Adrenal gland (tissue), 12 donors: ENCODE measurements around the gene BACH2. TPM values are rescaled to one million over a fixed set of nuclear protein-coding genes. Genes with fewer than 3 reads are reported as not detected.

ENCODE experiments used
- DNase-seq, 7 donors: peaks; one replicate each; pipeline ENCODE4 v3.0.0-alpha.2; 2019 to 2020
- H3K27ac ChIP-seq, 5 donors: fragments of 200-600 bp; sonication (generic) in 4 of 5; 1 replicate in 3 of 5; 2 replicates in 2 of 5; pipeline versions ENCODE4 v1.5.1 to v1.8.0; 2016 to 2020; ENCODE audit warnings: mild to moderate bottlenecking in 1 of 5
- H3K27me3 ChIP-seq: fragments of 200-600 bp; 2 replicates; pipeline ENCODE4 v1.8.0; 2021
- H3K36me3 ChIP-seq, 2 donors: fragments of 200-600 bp; replicated peaks in 1 of 2; 1 replicate in 1 of 2; 2 replicates in 1 of 2; pipeline versions ENCODE4 v1.5.1 to v1.8.0; 2018 to 2022
- H3K4me1 ChIP-seq, 2 donors: fragments of 200-600 bp; replicated peaks in 1 of 2; 1 replicate in 1 of 2; 2 replicates in 1 of 2; pipeline versions ENCODE4 v1.5.1 to v1.8.0; 2018 to 2021
- H3K4me3 ChIP-seq, 4 donors: fragments of 200-600 bp; sonication (generic) in 3 of 4; one replicate each; pipeline ENCODE4 v1.5.1; 2016 to 2018
- H3K9me3 ChIP-seq, 3 donors: fragments of 200-600 bp; sonication (generic) in 1 of 3; replicated peaks in 1 of 3; 1 replicate in 2 of 3; 2 replicates in 1 of 3; pipeline versions ENCODE4 v1.5.1 to v1.8.0; 2016 to 2021
- POLR2A ChIP-seq, 2 donors: fragments of 450-650 bp; IDR thresholded peaks; one replicate each; pipeline ENCODE4 v1.6.1; 2017; ENCODE audit warnings: antibody characterized with exemption in 2 of 2, mild to moderate bottlenecking in 2 of 2, moderate library complexity in 1 of 2
- WGBS, 4 donors: extraction: QIAGEN DNeasy Blood & Tissue Kit in 2 of 4; methylation state at CpG; one replicate each; pipeline versions ENCODE4 v1.1.5 to v1.1.7; 2013 to 2017; 5-methylcytosine and 5-hydroxymethylcytosine counted together
- intact Hi-C, 2 donors: fragments of 100-400 bp; cut with DNase I; formaldehyde crosslinking; loops; one replicate each; pipeline versions ENCODE4 v1.14.1 to v1.15.0; 2022 to 2023
- microRNA-seq, 3 donors: library from miRNA; unstranded; fragments of <30 nt; microRNA quantifications; one replicate each; pipeline ENCODE4, GENCODE V29; 2017 to 2020
- polyA plus RNA-seq, 3 donors: library from polyadenylated mRNA; stranded (reverse); fragments of 200-250 nt in 2 of 3; fragments of 350-450 nt in 1 of 3; fragmentation: Illumina TruSeq in 1 of 3; extraction: RNeasy Lipid Tissue Mini Kit (QIAGEN cat#74804) in 1 of 3; gene quantifications; one replicate each; pipeline ENCODE4 v1.2.3, GENCODE V29; 2013 to 2014
- small RNA-seq, 2 donors: library from RNA; depleted of rRNA; stranded (forward); fragments of <200 nt; gene quantifications; one replicate each; pipeline ENCODE3, GENCODE V24; 2016
- total RNA-seq, 9 donors: library from RNA; depleted of rRNA in 4 of 9; stranded (reverse); fragments of >200 nt in 4 of 9; fragments of 120-200 nt in 1 of 9; fragmentation: NEBNext Ultra II Directional in 1 of 9; extraction: Animal tissue kit (Norgen Biotek cat#: 25700) in 1 of 9; gene quantifications; one replicate each; pipeline versions ENCODE4 v1.1.0 to v1.2.4, GENCODE V29; 2013 to 2023
- TF ChIP-seq, protein P1 (sequence below), 6 experiments: fragments of 450-650 bp in 4 of 6; fragments of 200-600 bp in 2 of 6; sonication (generic) in 1 of 6; IDR thresholded peaks; 1 replicate in 5 of 6; 2 replicates in 1 of 6; pipeline versions ENCODE4 v1.5.1 to v1.8.0; 2016 to 2021; ENCODE audit warnings: antibody characterized with exemption in 6 of 6, mild to moderate bottlenecking in 2 of 6, moderate library complexity in 1 of 6
- donor health status: healthy with polysubstance abuse.
- donor health status: Bipolar disorder and iron deficiency.
- donor health status: DM: yes; HTN: yes; CAD: no.
- donor health status: DM: no; HTN: no; CAD: no.
- donor health status: DM: no; HTN: no; CAD: no.
- donor health status: DM: yes; HTN: yes; CAD: no.

BACH2 gene
- total and polyA plus RNA-seq, 12 donors = 0.08 to 2.9 (median 0.83) TPM

- no peak for TF ChIP-seq POLR2A (IDR thresholded peaks at IDR 0.05)
- TF ChIP-seq, protein P1, sequence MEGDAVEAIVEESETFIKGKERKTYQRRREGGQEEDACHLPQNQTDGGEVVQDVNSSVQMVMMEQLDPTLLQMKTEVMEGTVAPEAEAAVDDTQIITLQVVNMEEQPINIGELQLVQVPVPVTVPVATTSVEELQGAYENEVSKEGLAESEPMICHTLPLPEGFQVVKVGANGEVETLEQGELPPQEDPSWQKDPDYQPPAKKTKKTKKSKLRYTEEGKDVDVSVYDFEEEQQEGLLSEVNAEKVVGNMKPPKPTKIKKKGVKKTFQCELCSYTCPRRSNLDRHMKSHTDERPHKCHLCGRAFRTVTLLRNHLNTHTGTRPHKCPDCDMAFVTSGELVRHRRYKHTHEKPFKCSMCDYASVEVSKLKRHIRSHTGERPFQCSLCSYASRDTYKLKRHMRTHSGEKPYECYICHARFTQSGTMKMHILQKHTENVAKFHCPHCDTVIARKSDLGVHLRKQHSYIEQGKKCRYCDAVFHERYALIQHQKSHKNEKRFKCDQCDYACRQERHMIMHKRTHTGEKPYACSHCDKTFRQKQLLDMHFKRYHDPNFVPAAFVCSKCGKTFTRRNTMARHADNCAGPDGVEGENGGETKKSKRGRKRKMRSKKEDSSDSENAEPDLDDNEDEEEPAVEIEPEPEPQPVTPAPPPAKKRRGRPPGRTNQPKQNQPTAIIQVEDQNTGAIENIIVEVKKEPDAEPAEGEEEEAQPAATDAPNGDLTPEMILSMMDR (IDR thresholded peaks at IDR 0.05) = no peak
- H3K27me3 ChIP-seq = peaks cover 3% of the 10 kb centered on the region
These were observed 407.8 kb downstream of the BACH2 start for GRCh38 chr6:89888871-89889270.

DNA sequence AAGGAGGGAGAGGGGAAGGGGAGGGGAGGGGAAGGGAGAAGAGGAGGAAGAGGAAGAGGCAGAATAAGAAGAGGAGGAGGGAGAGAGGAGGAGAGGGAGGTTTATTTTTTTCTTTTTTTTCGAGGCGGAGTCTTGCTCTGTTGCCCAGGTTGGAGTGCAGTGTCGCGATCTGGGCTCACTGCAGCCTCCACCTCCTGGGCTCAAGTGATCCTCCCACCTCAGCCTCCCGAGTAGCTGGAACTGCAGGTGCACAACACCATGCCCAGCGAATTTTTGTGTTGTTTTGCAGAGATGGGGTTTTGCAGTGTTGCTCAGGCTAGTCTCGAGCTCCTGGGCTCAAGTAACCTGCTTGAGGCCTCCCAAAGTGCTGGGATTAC is 408.5 kb downstream of the BACH2 start:
- no peak for TF ChIP-seq POLR2A (IDR thresholded peaks at IDR 0.05)
- H3K27me3 ChIP-seq = peaks cover 3% of the 10 kb centered on the region
- no peaks in the 10 kb centered on the region for H3K9me3 ChIP-seq
- H3K4me1 ChIP-seq = no peaks in the 10 kb centered on the region
- no peak for DNase-seq
- no peak overlapping the region for H3K4me3 ChIP-seq
- H3K36me3 ChIP-seq = no peaks in the 10 kb centered on the region
- intact Hi-C loops = no loop called here
- WGBS, 4 donors = 77 to 89% (median 83%) methylated on average over 7 of the region's 7 CpGs
- H3K27ac ChIP-seq = no peak overlapping the region

More at GRCh38 chr6:89888871-89889270, 407.8 kb downstream of the BACH2 start:
- Histone ChIP-seq H3K4me3 (no peak overlapping the region), H3K4me1 (no peaks in the 10 kb centered on the region), H3K36me3 (no peaks in the 10 kb centered on the region), H3K27ac (no peak overlapping the region), H3K9me3 (no peaks in the 10 kb centered on the region)
- intact Hi-C loops = no loop called here
- DNase-seq = no peak
- 77 to 83% (median 77%) methylated on average over 3 of the region's 3 CpGs for WGBS, 4 donors

- intact Hi-C loops = no loop called here
- DNase-seq = no peak
- no peaks in the 10 kb centered on the region for H3K9me3 ChIP-seq
- TF ChIP-seq, protein P1 (IDR thresholded peaks at IDR 0.05) = no peak
- TF ChIP-seq POLR2A (IDR thresholded peaks at IDR 0.05) = no peak
- 16 to 27% (median 20%) methylated on average over 5 to 43 of the region's 43 CpGs for WGBS, 4 donors
- peaks cover 2% of the 10 kb centered on the region for H3K27me3 ChIP-seq
- H3K36me3 ChIP-seq = no peaks in the 10 kb centered on the region
- H3K27ac ChIP-seq = no peak overlapping the region
- no peak overlapping the region for H3K4me3 ChIP-seq
- no peaks in the 10 kb centered on the region for H3K4me1 ChIP-seq
These were observed 409.0 kb downstream of the BACH2 start for GRCh38 chr6:89887452-89888137.

- no peaks in the 10 kb centered on the region for H3K27me3 ChIP-seq
- no peaks in the 10 kb centered on the region for H3K4me1 ChIP-seq
- intact Hi-C loops = no loop called here
- H3K36me3 ChIP-seq = no peaks in the 10 kb centered on the region
- no peaks in the 10 kb centered on the region for H3K9me3 ChIP-seq
- H3K4me3 ChIP-seq = no peak overlapping the region
- TF ChIP-seq, protein P1 (IDR thresholded peaks at IDR 0.05) = no peak
- TF ChIP-seq POLR2A (IDR thresholded peaks at IDR 0.05) = no peak
- 89 to 100% (median 90%) methylated on average over 14 to 44 of the region's 44 CpGs for WGBS, 4 donors
- no peak for DNase-seq
- H3K27ac ChIP-seq = no peak overlapping the region
These were observed 410.1 kb downstream of the BACH2 start for GRCh38 chr6:89886378-89887120.

Small RNA genes within 50 kb of the gene (microRNA-seq; reads per million reads assigned to microRNA genes)
- gene MIR4464 = 0 reads per million in 3 donors

Small RNA genes within 50 kb of the gene (small RNA-seq; reads per million reads assigned to genes)
- gene MIR4464 (0 reads per million in 2 donors), gene RF00019 (0 reads per million in 2 donors), gene RN7SKP110 (0 reads per million in 2 donors)
